ENCODE measurements around the gene CCDC57. TPM values are rescaled to one million over a fixed set of nuclear protein-coding genes. Genes with fewer than 3 reads are reported as not detected.

Gene CCDC57
- polyA plus RNA-seq, 3 donors, result 17.1 to 43.8 (median 20.1) TPM

- H3K4me3 ChIP-seq (replicated peaks in 1 of 3; ENCODE audit: low read depth in 2 of 3, low read length in 3 of 3), result peak overlapping the region; percentile 72 to 87 (median 75)
- peaks cover 41% of the 10 kb centered on the region in 2 donors for H3K36me3 ChIP-seq (replicated peaks in 1 of 2; ENCODE audit: control insufficient read depth in 1 of 2, insufficient read depth in 2 of 2, low read length in 2 of 2)
- H3K79me2 ChIP-seq (ENCODE audit: insufficient read depth, low read length), result peaks cover 18% of the 10 kb centered on the region
- H3K27me3 ChIP-seq (ENCODE audit: control insufficient read depth in 2 of 2, insufficient read depth in 2 of 2, low read length in 2 of 2), result no peaks in the 10 kb centered on the region
- H3K9ac ChIP-seq (ENCODE audit: insufficient read depth, low read length, poor library complexity, severe bottlenecking), result peak overlapping the region; percentile 85
- peak overlapping the region; percentile 62 to 69 for H3K4me3 Mint-ChIP-seq
- no peak for TF ChIP-seq CTCF (IDR thresholded peaks at IDR 0.05)
- peaks cover 7% of the 10 kb centered on the region for H4K20me1 ChIP-seq (ENCODE audit: insufficient read depth, low read length)
- peaks cover 20 to 29% of the 10 kb centered on the region in 2 donors for H3K4me1 ChIP-seq (ENCODE audit: control insufficient read depth in 1 of 2, insufficient read depth in 2 of 2, low read length in 2 of 2)
- WGBS (ENCODE audit: insufficient coverage), result 49% methylated on average over 32 of the region's 36 CpGs
- H3K9me3 ChIP-seq (replicated peaks in 1 of 2; ENCODE audit: control insufficient read depth in 1 of 2, insufficient read depth in 1 of 2, low read length in 2 of 2), result no peaks in the 10 kb centered on the region
- no peak for DNase-seq
- peaks cover 15 to 24% of the 10 kb centered on the region in 2 donors for H3K36me3 Mint-ChIP-seq
- H3K4me1 Mint-ChIP-seq, result peaks cover 22% of the 10 kb centered on the region
- intact Hi-C loops (cut with micrococcal nuclease), result loop anchor here in 1 of 2 donors (1.0 kb wide), 1 partner anchor 34 kb away; the partner anchor contains the start of gene FASN
- H3K27ac ChIP-seq (ENCODE audit: low read depth in 1 of 2, low read length in 2 of 2), result peak overlapping the region in 1 of 2 donors; percentile 63
- peak overlapping the region; percentile 97 for H3K4me2 ChIP-seq (replicated peaks; ENCODE audit: extremely low read depth, low read length, poor library complexity, severe bottlenecking)
- H3K27ac Mint-ChIP-seq, result peak overlapping the region in 3 of 7 donors; percentile 25 to 68 (median 41)
- H3K9me3 Mint-ChIP-seq, result peaks cover 0 to 2% (median 0%) of the 10 kb centered on the region in 7 donors
- peak overlapping the region; percentile 68 for H2AFZ ChIP-seq (ENCODE audit: insufficient read depth, low read depth, low read length, poor library complexity, severe bottlenecking)
- H3K27me3 Mint-ChIP-seq (ENCODE audit: low read depth in 3 of 3), result no peaks in the 10 kb centered on the region
Observed at GRCh38 chr17:82064433-82065192, 148.0 kb downstream of the CCDC57 start.

GRCh38 chr17:82063424-82064415, 148.9 kb downstream of the CCDC57 start:
- H3K9ac ChIP-seq (ENCODE audit: insufficient read depth, low read length, poor library complexity, severe bottlenecking), result no peak overlapping the region

More at GRCh38 chr17:82063424-82064415, 148.9 kb downstream of the CCDC57 start:
- Histone ChIP-seq H3K9me3 (replicated peaks in 1 of 2; ENCODE audit: control insufficient read depth in 1 of 2, insufficient read depth in 1 of 2, low read length in 2 of 2) (no peaks in the 10 kb centered on the region), H3K4me2 (replicated peaks; ENCODE audit: extremely low read depth, low read length, poor library complexity, severe bottlenecking) (no peak overlapping the region), H2AFZ (ENCODE audit: insufficient read depth, low read depth, low read length, poor library complexity, severe bottlenecking) (no peak overlapping the region), H4K20me1 (ENCODE audit: insufficient read depth, low read length) (peaks cover 12% of the 10 kb centered on the region), H3K27me3 (ENCODE audit: control insufficient read depth in 2 of 2, insufficient read depth in 2 of 2, low read length in 2 of 2) (no peaks in the 10 kb centered on the region), H3K4me1 (ENCODE audit: control insufficient read depth in 1 of 2, insufficient read depth in 2 of 2, low read length in 2 of 2) (peaks cover 20 to 29% of the 10 kb centered on the region in 2 donors), H3K79me2 (ENCODE audit: insufficient read depth, low read length) (peaks cover 18% of the 10 kb centered on the region), H3K27ac (ENCODE audit: low read depth in 1 of 2, low read length in 2 of 2) (no peak overlapping the region), H3K4me3 (replicated peaks in 1 of 3; ENCODE audit: low read depth in 2 of 3, low read length in 3 of 3) (no peak overlapping the region), H3K36me3 (replicated peaks in 1 of 2; ENCODE audit: control insufficient read depth in 1 of 2, insufficient read depth in 2 of 2, low read length in 2 of 2) (peaks cover 50% of the 10 kb centered on the region in 2 donors)
- H3K4me1 Mint-ChIP-seq, result peaks cover 22% of the 10 kb centered on the region
- H3K9me3 Mint-ChIP-seq, result peaks cover 0 to 2% (median 0%) of the 10 kb centered on the region in 7 donors
- 95% methylated on average over 18 of the region's 20 CpGs for WGBS (ENCODE audit: insufficient coverage)
- no peaks in the 10 kb centered on the region for H3K27me3 Mint-ChIP-seq (ENCODE audit: low read depth in 3 of 3)
- H3K36me3 Mint-ChIP-seq, result peaks cover 15 to 30% of the 10 kb centered on the region in 2 donors
- TF ChIP-seq CTCF (IDR thresholded peaks at IDR 0.05), result no peak
- H3K27ac Mint-ChIP-seq, result no peak overlapping the region
- no peak overlapping the region for H3K4me3 Mint-ChIP-seq
- intact Hi-C loops (cut with micrococcal nuclease), result no loop called here
- no peak for DNase-seq

Data from CD14-positive monocyte (primary cell).